NCI-H69 (cell line): ENCODE results near the gene CLMN.
"Not testable (repeated sequence)": the region's sequence is repeated elsewhere in the genome, so short reads cannot be mapped to it uniquely, and the experiment has no call there.

Source experiments
- DNase-seq: peaks from one replicate; lab custom pipeline; 2025; lab: John Stamatoyannopoulos, UW

CLMN gene

GRCh38 chr14:95287176-95287754 is 32.4 kb downstream of the CLMN start:
- DNase-seq: peak; percentile 10

DNA sequence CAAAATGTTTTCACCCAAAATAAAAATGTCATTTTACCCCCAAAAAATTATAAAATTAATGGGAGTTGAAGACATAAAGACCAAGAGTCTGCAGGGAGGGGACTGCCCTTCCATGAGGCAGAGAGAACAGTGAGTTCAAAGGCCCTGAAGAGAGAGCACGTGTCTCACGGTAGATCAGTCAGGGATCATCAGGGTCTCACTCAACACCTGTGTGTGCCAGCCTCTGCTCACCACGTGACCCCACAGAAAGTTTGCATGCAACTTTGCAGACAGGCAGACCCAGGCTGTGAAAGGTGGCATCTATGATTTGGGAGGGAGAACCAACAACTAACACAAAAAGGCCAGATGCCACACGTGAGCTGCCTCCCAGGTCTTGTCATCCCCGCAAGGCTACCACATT is 33.1 kb downstream of the CLMN start:
- no peak for DNase-seq

- DNase-seq: no peak
Observed at GRCh38 chr14:95285566-95285965, 34.1 kb downstream of the CLMN start.

GRCh38 chr14:95283802-95284201 is 35.9 kb downstream of the CLMN start:
- DNase-seq: not testable (repeated sequence)

DNA sequence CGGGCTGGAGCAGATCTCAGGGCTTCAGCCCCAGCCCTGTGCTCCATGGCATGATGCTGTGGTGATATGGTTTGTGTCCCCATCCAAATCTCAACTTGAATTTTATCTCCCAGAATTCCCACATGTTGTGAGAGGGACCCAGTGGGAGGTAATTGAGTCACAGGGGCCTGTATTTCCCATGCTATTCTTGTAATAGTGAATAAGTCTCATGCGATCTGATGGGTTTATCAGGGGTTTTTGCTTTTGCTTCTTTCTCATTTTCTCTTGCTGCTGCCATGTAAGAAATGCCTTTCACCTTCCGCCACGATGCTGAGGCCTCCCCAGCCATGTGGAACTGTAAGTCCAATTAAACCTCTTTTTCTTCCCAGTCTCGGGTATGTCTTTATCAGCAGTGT is 36.7 kb downstream of the CLMN start:
- not testable (repeated sequence) for DNase-seq

DNA sequence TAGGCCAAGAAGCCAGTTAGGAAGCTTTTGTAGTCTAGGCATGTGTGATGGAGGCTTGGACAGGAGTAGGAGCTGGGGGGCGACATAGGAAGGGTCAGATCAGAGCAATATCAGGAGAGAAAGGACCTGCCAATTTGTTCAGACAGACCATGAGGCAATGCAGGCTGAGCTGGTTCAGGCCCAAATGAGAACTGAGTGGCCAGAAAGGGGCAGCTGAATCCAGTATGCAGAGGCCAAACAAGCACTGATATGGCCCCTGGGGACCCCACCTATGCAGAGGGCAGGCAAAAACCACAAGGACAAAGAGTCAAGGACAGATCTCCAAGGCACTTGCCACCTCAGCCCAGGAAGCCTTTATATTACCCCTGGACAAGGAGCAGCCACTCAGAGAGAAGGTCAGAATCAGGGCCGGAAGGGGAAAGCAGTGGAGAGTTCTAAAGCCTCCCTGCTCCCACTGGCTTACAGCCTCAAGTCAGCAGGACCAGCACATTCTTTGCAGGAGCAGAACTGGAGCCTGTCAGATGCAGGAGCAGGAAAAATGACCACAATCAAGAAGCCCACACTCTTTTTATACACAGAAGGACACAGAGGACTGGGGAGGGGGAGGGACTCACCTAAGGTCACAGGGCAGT is 37.2 kb downstream of the CLMN start:
- no peak for DNase-seq

GRCh38 chr14:95281560-95282176 is 38.0 kb downstream of the CLMN start:
- no peak for DNase-seq

DNA sequence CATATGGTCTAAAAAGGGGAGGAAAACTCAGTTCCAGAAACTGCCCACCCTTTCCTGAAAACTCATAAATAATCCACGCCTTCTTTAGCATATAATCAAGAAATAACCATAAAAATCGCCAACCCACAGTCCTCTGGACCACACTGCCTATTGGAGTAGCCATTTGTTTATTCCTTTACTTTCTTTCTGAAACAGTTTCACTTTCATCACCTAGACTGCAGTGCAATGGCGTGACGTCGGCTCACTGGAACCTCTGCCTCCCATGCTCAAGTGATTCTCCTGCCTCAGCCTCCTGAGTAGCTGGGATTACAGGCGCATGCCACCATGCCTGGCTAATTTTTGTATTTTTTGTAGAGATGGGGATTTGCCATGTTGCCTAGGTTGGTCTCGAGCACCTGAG is 44.2 kb downstream of the CLMN start:
- no peak for DNase-seq

- DNase-seq: no peak
Observed at GRCh38 chr14:95274874-95275273, 44.8 kb downstream of the CLMN start.

- DNase-seq: no peak
Observed at GRCh38 chr14:95274279-95274678, 45.4 kb downstream of the CLMN start.

- no peak for DNase-seq
Observed at GRCh38 chr14:95273001-95273978, 46.4 kb downstream of the CLMN start.

DNA sequence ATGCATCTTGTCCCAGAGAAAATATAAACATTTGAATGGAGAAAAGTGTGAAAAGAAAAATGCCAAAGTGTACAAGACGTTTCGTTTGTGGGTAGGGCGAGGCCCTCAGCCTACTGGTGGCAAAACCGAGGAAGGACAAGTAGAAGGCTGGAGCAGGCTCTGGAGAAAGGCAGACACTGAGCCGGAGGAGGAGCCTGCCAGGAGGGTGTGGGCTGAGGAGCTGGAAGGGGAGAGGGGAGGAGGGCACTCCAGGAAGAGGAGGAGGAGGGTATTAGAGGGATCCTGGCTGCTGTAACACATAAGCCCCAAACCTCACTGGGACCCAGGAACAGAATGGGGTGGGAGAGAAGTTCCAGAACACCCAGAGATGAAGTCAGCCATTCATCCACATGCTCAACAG is 47.7 kb downstream of the CLMN start:
- no peak for DNase-seq

GRCh38 chr14:95270203-95270602 is 49.5 kb downstream of the CLMN start:
- no peak for DNase-seq

GRCh38 chr14:95269493-95269892 is 50.2 kb downstream of the CLMN start:
- no peak for DNase-seq

DNA sequence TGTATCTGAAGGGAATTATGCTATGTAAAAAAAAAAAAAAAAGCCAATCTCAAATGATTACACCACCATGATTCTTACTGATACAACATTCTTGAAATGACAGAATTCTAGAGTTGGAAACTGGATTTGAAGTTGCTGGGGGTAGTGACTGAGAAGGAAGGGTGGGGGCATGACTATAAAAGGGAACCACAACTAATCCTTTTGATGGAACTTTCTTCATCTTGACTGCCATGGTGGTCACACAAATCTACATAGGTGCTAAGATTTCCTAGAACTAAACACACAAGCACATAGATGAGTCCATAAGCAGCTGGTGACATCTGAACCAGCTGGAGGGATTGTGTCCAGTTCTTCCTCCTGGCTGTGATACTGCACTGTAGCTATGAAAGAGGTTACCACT is 51.4 kb downstream of the CLMN start:
- no peak for DNase-seq

DNA sequence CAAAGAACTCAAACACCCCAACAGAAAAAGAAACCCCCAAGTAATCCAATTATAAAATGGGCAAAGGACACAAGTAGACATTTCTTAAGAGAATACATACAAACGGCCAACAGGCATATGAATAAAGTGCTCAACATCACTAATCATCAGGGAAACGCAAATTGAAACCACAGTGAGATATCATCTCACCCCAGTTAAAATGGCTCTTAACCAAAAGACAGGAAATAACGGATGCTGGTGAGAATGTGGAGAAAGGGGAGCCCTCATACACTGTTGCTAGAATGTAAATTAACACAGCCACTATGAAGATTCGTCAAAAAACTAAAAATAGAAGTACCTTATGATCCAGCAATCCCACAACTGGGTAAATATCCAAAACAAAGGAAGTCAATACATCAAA is 52.4 kb downstream of the CLMN start:
- DNase-seq: no peak

DNA sequence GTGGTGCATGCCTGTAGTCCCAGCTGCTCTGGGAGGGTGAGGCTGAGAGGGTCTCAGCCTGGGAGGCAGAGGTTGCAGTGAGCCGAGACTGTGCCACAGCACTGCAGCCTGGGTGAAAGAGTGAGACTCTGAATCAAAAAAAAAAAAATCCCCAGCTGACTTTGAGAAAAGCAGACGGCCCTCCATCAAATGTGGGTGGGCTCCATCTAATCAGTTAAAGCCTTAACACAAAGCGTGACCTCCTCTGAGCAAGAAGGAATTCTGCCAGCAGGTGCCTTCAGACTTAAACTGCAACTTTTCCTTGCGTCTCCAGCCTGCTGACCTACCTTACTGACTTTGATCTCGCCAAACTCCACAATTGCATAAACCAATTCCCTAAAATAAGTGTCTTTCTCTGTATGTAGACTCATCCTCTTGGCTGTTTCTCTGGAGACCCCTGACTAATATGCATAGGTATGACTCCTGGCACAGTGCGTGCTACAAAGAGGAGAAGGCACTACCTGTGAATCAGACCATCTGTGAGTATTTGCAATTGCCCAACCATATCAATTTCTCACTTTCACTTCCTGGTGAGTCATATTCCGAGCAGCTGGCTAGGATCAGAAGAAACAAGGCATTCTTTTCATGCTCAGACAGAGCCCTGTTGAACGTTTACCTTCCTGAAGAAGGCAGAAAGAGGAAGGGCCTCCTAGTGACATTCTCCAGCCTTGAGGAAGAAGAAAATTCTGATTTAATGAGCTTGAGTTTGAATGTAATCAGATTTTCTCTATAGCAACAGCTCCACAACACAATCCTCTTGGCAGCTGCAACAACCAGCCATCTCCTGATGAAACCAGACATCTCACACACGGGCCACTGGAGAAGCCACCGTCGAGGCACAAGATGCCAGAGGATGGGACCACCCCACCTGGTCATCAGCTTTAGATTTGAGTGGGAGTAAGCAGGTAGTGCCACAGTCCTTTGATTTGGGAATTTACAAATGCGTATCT is 54.3 kb downstream of the CLMN start:
- peak; percentile 86 for DNase-seq

GRCh38 chr14:95264271-95264973 is 55.3 kb downstream of the CLMN start:
- DNase-seq: no peak

DNA sequence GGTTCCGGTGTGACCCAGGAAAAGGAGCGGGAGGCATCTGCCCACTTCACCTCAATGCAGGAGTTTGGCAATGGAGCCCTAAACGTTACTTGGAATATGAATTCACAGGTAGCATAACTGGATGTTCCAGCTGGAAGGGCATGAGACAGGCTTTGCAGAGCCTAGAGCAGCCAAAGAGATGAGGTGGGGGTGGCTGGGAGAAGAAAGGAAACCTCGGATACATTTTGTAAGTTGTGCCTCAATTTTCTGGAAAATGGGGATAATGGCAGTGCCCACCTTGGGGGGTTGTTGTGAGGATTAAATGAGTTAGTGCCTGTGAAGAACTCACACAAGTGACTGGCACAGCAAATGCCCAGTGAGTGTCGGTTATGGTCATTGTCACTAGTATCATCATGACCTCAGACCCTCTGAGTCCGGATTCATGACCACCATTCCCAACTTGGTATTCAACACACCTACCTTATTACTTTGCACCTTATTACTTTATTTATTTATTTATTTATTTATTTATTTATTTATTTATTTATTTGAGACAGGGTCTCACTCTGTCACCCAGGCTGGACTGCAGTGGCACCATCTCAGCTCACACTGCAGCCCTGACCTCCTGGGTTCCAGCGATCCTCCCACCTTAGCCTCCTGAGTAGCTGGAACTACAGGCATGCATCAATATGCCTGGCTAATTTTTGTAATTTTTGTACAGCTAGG is 56.0 kb downstream of the CLMN start:
- no peak for DNase-seq

DNA sequence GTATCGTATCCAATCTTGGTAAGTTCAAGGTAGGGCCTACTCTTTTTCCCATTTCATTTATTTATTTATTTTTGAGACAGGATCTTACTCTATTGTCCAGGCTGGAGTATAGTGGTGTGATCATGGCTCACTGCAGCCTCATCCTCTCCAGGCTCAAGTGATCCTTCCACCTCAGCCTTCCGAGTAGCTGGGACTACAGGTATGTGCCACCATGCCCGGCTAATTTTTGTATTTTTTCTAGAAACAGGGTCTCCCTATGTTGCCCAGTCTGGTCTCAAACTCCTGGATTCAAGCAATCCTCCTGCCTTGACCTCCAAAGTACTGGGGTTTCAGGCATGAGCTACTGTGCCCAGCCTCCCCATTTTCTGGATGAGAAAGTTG is 57.2 kb downstream of the CLMN start:
- no peak for DNase-seq
